Ramos (cell line): ENCODE results near the gene TBC1D32.
"Not testable (repeated sequence)": the region's sequence is repeated elsewhere in the genome, so short reads cannot be mapped to it uniquely, and the experiment has no call there.

ENCODE experiments used
- in situ Hi-C: fragments of 300-500 bp; cut with MboI; formaldehyde crosslinking; loops from one replicate; pipeline ENCODE4 v1.14.3; 2022; ENCODE audit warnings: low sequenced_read_pairs; ENCODE audit not compliant: unreplicated experiment

The TBC1D32 gene

GRCh38 chr6:121334299-121335086, at the start of gene TBC1D32:
Gene TBC1D32 (minus strand): TSS chr6:121334480. CDS start chr6:121334430, 50 bp downstream.
- in situ Hi-C loops = no loop called here

GRCh38 chr6:121383478-121383877, 49.2 kb upstream of the TBC1D32 start:
- in situ Hi-C loops = no loop called here

- in situ Hi-C loops = no loop called here
Measured at GRCh38 chr6:121382467-121383121, 48.3 kb upstream of the TBC1D32 start.

- in situ Hi-C loops = no loop called here
Measured at GRCh38 chr6:121376411-121376810, 42.1 kb upstream of the TBC1D32 start.

GRCh38 chr6:121374219-121374618, 39.9 kb upstream of the TBC1D32 start:
- in situ Hi-C loops = not testable (repeated sequence)

- in situ Hi-C loops = no loop called here
Measured at GRCh38 chr6:121365536-121366521, 31.5 kb upstream of the TBC1D32 start.

- in situ Hi-C loops = no loop called here
Measured at GRCh38 chr6:121356575-121356974, 22.3 kb upstream of the TBC1D32 start.

GRCh38 chr6:121354764-121355163, 20.5 kb upstream of the TBC1D32 start:
- in situ Hi-C loops = no loop called here

GRCh38 chr6:121352941-121353340, 18.7 kb upstream of the TBC1D32 start:
- in situ Hi-C loops = no loop called here

GRCh38 chr6:121351916-121352315, 17.6 kb upstream of the TBC1D32 start:
- in situ Hi-C loops = no loop called here

GRCh38 chr6:121349596-121349995, 15.3 kb upstream of the TBC1D32 start:
- in situ Hi-C loops = no loop called here

GRCh38 chr6:121347484-121347883, 13.2 kb upstream of the TBC1D32 start:
- in situ Hi-C loops = no loop called here

- in situ Hi-C loops = no loop called here
Measured at GRCh38 chr6:121344539-121344938, 10.3 kb upstream of the TBC1D32 start.

- in situ Hi-C loops = no loop called here
Measured at GRCh38 chr6:121339639-121340226, 5.5 kb upstream of the TBC1D32 start.

GRCh38 chr6:121338956-121339355, 4.7 kb upstream of the TBC1D32 start:
- in situ Hi-C loops = no loop called here

GRCh38 chr6:121338366-121338765, 4.1 kb upstream of the TBC1D32 start:
- in situ Hi-C loops = no loop called here

GRCh38 chr6:121335087-121336008, 1.1 kb upstream of the TBC1D32 start:
- in situ Hi-C loops = no loop called here

- in situ Hi-C loops = not testable (repeated sequence)
Measured at GRCh38 chr6:121333694-121334093, 586 bp downstream of the TBC1D32 start.

GRCh38 chr6:121333196-121333595, 1.1 kb downstream of the TBC1D32 start:
- in situ Hi-C loops = no loop called here
